ENCODE measurements around the gene FXYD5. TPM values are rescaled to one million over a fixed set of nuclear protein-coding genes. Genes with fewer than 3 reads are reported as not detected.
"Not testable (repeated sequence)": the region's sequence is repeated elsewhere in the genome, so short reads cannot be mapped to it uniquely, and the experiment has no call there.

The FXYD5 gene
- total and polyA plus RNA-seq, 2 experiments from 2014 or later: 11.3 to 14.5 TPM

DNA sequence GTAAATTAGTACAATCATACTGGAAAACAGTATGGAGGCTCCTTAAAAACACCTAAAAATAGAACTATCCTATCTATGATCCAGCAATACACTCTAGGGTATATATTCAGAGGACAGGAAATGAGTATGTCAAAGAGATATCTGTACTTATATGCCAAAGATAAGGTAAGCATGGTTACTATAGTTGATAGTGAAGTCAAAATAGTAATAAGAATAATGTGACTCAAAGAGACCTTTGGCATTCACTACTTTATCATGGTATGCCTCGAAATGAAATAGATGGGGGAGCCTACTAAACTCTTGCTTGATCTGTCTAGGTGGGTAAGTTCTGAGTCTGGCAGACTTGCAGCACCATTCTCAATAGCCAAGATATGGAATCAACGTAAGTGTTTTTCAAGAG lies 30.3 kb downstream of the FXYD5 start:
- TF ChIP-seq, protein P1, sequence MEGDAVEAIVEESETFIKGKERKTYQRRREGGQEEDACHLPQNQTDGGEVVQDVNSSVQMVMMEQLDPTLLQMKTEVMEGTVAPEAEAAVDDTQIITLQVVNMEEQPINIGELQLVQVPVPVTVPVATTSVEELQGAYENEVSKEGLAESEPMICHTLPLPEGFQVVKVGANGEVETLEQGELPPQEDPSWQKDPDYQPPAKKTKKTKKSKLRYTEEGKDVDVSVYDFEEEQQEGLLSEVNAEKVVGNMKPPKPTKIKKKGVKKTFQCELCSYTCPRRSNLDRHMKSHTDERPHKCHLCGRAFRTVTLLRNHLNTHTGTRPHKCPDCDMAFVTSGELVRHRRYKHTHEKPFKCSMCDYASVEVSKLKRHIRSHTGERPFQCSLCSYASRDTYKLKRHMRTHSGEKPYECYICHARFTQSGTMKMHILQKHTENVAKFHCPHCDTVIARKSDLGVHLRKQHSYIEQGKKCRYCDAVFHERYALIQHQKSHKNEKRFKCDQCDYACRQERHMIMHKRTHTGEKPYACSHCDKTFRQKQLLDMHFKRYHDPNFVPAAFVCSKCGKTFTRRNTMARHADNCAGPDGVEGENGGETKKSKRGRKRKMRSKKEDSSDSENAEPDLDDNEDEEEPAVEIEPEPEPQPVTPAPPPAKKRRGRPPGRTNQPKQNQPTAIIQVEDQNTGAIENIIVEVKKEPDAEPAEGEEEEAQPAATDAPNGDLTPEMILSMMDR (IDR thresholded peaks at IDR 0.05; ENCODE audit: low read depth, low read length): no peak
- Histone ChIP-seq H3K9me3 (ENCODE audit: low read depth) (no peaks in the 10 kb centered on the region), H3K4me3 (no peak overlapping the region), H3K27me3 (no peaks in the 10 kb centered on the region), H3K27ac (no peak overlapping the region), H3K36me3 (no peaks in the 10 kb centered on the region), H3K4me1 (ENCODE audit: low read depth) (no peaks in the 10 kb centered on the region)
- DNase-seq (ENCODE audit: low read depth in 1 of 2, low spot score in 1 of 2): no peak

DNA sequence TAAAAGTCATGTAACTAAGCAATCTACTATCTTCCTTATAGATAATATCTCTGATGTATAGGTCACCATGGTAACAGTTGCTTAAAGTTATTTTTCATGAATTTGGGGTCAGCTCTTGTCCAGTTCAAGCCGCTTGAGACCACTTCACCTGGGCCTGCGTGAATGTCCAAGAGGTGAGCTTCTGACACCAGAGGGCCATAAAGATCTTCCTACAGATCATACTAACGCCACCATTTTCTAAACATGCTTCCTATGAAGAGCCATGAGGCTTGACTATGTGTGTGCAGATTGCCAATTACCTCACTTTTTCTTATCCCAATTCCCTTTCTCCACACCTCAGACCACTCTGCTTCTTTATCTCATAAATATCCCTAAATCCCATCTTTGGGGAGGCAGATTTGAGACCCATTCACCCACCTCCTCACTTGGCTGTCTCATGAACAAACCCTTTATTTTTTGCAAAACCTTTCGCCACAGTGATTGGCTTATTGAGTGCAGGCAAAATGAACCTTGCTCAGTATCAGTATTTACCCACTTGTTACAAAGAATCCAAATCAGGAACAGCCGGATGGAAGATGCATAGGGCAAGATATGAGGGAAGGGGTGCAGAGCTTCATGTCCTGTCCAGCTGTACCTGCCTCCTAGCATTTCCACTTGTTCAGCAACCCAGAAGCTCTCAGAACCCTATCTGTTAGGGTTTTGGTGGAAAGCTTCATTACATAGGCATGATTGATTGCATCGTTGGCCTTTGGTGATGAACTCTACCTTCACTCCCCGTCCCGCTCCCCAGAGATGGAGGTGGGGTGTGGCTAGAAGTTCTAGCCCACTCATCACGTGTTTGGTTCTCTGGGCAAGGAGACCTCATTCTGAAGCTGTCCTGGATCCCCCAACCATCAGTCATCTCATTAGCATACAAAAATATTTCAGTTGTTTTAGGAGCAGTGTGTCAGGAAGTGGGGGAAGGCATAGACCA lies 39.8 kb downstream of the FXYD5 start:
- Histone ChIP-seq H3K4me3 (no peak overlapping the region), H3K9me3 (ENCODE audit: low read depth) (no peaks in the 10 kb centered on the region), H3K27ac (no peak overlapping the region), H3K27me3 (no peaks in the 10 kb centered on the region), H3K36me3 (no peaks in the 10 kb centered on the region), H3K4me1 (ENCODE audit: low read depth) (no peaks in the 10 kb centered on the region)
- TF ChIP-seq, protein P1 (IDR thresholded peaks at IDR 0.05; ENCODE audit: low read depth, low read length): no peak
- DNase-seq (ENCODE audit: low read depth in 1 of 2, low spot score in 1 of 2): no peak

DNA sequence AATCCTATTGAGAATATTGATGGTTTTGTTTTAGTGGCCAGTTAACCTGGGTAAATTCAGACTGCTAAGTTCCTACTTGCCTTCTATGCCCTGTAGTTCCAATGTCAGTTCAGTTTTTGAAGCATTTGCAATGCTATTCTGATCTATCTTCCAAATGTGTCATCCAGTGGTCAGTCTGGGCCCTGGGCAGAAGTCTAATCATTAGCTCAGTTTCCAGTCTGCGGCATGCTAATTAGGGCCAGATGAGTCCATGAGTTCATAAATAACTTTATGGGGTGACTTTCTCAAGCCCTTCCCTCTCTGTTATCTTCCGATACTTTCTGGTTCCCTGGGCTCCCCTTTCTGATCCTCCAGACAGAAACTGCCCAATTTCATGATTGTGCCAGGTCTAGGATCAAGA lies 41.3 kb downstream of the FXYD5 start:
- no peaks in the 10 kb centered on the region for H3K9me3 ChIP-seq (ENCODE audit: low read depth)
- no peaks in the 10 kb centered on the region for H3K4me1 ChIP-seq (ENCODE audit: low read depth)
- no peak for DNase-seq (ENCODE audit: low read depth in 1 of 2, low spot score in 1 of 2)
- TF ChIP-seq, protein P1 (IDR thresholded peaks at IDR 0.05; ENCODE audit: low read depth, low read length): no peak
- no peak overlapping the region for H3K4me3 ChIP-seq
- no peak overlapping the region for H3K27ac ChIP-seq
- no peaks in the 10 kb centered on the region for H3K27me3 ChIP-seq
- no peaks in the 10 kb centered on the region for H3K36me3 ChIP-seq

DNA sequence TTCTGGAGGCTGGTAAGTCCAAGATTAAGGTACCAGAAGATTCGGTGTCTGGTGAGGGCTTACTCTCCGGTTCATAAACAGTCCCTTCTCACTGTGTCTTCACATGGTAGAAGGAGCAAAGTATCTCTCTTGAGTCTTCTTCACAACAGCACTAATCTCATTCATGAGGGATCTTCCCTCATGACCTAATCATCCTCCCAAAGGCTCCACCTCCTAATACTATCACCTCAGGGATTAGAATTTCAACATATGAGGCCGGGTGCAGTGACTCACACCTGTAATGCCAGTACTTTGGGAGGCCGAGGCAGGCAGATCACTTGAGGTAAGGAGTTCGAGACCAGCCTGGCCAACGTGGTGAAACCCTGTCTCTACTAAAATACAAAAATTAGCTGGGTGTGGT lies 42.3 kb downstream of the FXYD5 start:
- not testable (repeated sequence) for H3K36me3 ChIP-seq; DNase-seq (ENCODE audit: low read depth in 1 of 2, low spot score in 1 of 2); H3K27me3 ChIP-seq; H3K27ac ChIP-seq; H3K4me3 ChIP-seq; H3K9me3 ChIP-seq (ENCODE audit: low read depth); H3K4me1 ChIP-seq (ENCODE audit: low read depth)

DNA sequence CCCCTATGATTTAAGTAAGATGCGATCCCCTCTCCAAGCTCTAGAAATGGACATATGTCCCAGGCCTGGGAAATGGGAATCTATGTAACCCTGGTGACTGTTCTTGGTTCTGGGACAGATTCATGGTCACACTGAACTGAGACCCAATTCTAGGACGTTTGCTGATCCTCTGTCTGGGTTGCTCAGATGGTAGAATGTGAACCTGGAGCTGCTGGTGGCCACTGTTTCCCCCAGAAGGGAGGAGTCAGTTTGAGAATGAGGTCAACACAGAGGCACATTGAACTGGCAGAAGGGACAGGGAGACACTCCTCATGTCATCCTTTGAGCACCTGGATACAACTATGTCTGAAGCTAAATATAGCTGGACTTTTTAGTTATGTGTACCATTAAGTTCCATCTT lies 44.9 kb downstream of the FXYD5 start:
- DNase-seq (ENCODE audit: low read depth in 1 of 2, low spot score in 1 of 2): no peak
- H3K36me3 ChIP-seq: no peaks in the 10 kb centered on the region
- H3K4me3 ChIP-seq: no peak overlapping the region
- peaks cover 15% of the 10 kb centered on the region for H3K4me1 ChIP-seq (ENCODE audit: low read depth)
- H3K27ac ChIP-seq: no peak overlapping the region
- H3K27me3 ChIP-seq: no peaks in the 10 kb centered on the region
- H3K9me3 ChIP-seq (ENCODE audit: low read depth): no peaks in the 10 kb centered on the region
- TF ChIP-seq, protein P1 (IDR thresholded peaks at IDR 0.05; ENCODE audit: low read depth, low read length): no peak
